Suprapubic skin (tissue), 4 donors: ENCODE data around the gene RSRC2. TPM values are rescaled to one million over a fixed set of nuclear protein-coding genes. Genes with fewer than 3 reads are reported as not detected.
"Not testable (repeated sequence)": the region's sequence is repeated elsewhere in the genome, so short reads cannot be mapped to it uniquely, and the experiment has no call there.

Experiments
- DNase-seq, 2 donors: peaks; one replicate each; pipeline ENCODE4 v3.0.0-alpha.2; 2019; ENCODE audit warnings: low spot score in 2 of 2
- H3K27ac ChIP-seq: fragments of 200-600 bp; sonication (generic); one replicate; pipeline ENCODE4 v1.5.1; 2019
- H3K27me3 ChIP-seq: fragments of 200-600 bp; sonication (generic); one replicate; pipeline ENCODE4 v1.5.1; 2019
- H3K36me3 ChIP-seq: fragments of 200-600 bp; sonication (generic); one replicate; pipeline ENCODE4 v1.5.1; 2019
- H3K4me1 ChIP-seq: fragments of 200-600 bp; sonication (generic); one replicate; pipeline ENCODE4 v1.5.1; 2019
- H3K4me3 ChIP-seq: fragments of 200-600 bp; sonication (generic); one replicate; pipeline ENCODE4 v1.5.1; 2019; ENCODE audit warnings: mild to moderate bottlenecking
- H3K9me3 ChIP-seq: fragments of 200-600 bp; sonication (generic); one replicate; pipeline ENCODE4 v1.5.1; 2019
- EP300 ChIP-seq: sonication (generic); formaldehyde crosslinking; IDR thresholded peaks from one replicate; pipeline ENCODE4 v1.6.1; 2017; ENCODE audit warnings: antibody characterized with exemption
- POLR2A ChIP-seq, 2 donors: fragments of 450-650 bp; IDR thresholded peaks; one replicate each; pipeline ENCODE4 v1.6.1; 2017; ENCODE audit warnings: antibody characterized with exemption in 2 of 2, mild to moderate bottlenecking in 2 of 2, moderate library complexity in 2 of 2
- POLR2AphosphoS5 ChIP-seq, 3 donors: sonication (generic); formaldehyde crosslinking; IDR thresholded peaks; one replicate each; pipeline ENCODE4 v1.6.1; 2017; ENCODE audit warnings: antibody characterized with exemption in 3 of 3
- WGBS: methylation state at CpG from one replicate; pipeline ENCODE4 v1.1.5; 2018; 5-methylcytosine and 5-hydroxymethylcytosine counted together
- total RNA-seq, 4 donors: library from RNA; depleted of rRNA; stranded (reverse); fragments of >200 nt; gene quantifications; one replicate each; pipeline ENCODE4 v1.1.0, GENCODE V29; 2016
- TF ChIP-seq, protein P1 (sequence below), 2 donors: fragments of 200-600 bp in 1 of 2; fragments of 450-650 bp in 1 of 2; sonication (generic) in 1 of 2; IDR thresholded peaks; one replicate each; pipeline ENCODE4 v1.5.1; 2016 to 2019; ENCODE audit warnings: antibody characterized with exemption in 2 of 2, mild to moderate bottlenecking in 1 of 2, moderate library complexity in 1 of 2

The RSRC2 gene
- total RNA-seq, 4 donors from 2014 or later, result 46.7 to 155 (median 53.5) TPM

DNA sequence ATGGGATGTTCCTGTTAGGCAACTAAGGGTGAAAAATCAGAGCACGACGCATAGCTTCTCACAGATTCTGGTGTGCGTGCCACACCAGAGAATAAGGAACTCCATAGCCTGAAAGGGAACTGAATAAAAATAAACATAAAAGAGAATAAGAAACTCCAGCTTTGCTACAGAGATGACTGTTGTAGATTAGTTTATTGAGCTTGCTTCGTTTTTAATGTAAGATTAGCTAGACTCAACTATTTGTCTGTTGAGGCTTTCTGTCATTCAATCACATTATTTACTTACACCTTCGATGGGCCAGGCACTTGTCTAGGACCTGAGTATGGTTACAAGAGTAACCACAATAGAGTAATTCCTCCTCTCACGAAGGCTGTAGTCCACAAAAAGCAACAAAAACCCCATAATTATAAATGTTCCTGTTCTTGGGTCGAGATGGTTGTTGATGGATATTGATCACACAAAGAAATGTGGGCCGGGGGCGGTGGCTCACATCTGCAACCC, 25.2 kb downstream of the RSRC2 start:
- Histone ChIP-seq H3K27me3 (no peaks in the 10 kb centered on the region), H3K4me3 (peak overlapping the region; percentile 63), H3K36me3 (peaks cover 46% of the 10 kb centered on the region), H3K27ac (peak overlapping the region; percentile 95), H3K4me1 (peaks cover 28% of the 10 kb centered on the region), H3K9me3 (no peaks in the 10 kb centered on the region)
- 75% methylated on average over 9 of the region's 9 CpGs for WGBS
- DNase-seq, result no peak
- TF ChIP-seq EP300 (no peak), POLR2AphosphoS5 (IDR thresholded peaks at IDR 0.05) (no peak), POLR2A (IDR thresholded peaks at IDR 0.05) (no peak)
- TF ChIP-seq, protein P1, sequence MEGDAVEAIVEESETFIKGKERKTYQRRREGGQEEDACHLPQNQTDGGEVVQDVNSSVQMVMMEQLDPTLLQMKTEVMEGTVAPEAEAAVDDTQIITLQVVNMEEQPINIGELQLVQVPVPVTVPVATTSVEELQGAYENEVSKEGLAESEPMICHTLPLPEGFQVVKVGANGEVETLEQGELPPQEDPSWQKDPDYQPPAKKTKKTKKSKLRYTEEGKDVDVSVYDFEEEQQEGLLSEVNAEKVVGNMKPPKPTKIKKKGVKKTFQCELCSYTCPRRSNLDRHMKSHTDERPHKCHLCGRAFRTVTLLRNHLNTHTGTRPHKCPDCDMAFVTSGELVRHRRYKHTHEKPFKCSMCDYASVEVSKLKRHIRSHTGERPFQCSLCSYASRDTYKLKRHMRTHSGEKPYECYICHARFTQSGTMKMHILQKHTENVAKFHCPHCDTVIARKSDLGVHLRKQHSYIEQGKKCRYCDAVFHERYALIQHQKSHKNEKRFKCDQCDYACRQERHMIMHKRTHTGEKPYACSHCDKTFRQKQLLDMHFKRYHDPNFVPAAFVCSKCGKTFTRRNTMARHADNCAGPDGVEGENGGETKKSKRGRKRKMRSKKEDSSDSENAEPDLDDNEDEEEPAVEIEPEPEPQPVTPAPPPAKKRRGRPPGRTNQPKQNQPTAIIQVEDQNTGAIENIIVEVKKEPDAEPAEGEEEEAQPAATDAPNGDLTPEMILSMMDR (IDR thresholded peaks at IDR 0.05), result no peak

DNA sequence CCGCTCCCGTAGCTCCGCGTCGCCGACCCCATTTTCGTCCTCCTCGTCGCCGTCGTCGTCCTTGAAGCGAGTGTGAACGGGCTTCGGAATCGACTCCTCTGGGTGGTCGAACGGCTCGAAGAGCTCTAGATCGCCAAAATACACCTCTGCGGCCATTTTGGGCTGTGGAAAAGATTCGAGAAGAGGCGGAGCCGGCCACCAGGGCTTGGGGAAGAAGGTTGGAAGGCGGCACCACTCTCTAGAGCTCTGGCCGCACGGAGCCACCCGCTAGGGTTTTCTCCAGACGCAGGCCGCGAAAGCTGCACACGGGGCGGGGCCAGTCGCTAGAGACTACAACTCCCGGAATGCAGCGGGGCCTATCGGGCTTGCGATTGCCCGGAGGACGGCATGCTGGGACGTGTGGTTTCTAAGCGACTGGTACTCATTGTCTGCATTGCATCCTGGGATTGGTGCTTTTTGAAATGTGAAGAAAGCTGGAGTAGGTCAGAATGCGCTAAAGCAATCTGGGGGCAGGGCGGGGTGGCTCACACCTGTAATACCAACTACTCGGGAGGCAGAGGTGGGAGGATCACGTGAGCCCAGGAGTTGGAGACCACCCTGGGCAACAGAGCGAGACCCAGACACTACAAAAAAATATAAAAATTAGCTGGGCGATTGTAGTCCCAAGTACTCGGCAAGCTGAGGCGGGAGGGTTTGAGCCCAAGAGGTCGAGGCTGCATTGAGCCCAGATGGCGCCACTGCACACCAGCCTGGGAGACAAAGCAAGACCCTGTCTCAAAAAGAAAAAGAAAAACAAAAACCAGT, 25.8 kb downstream of the RSRC2 start, which contains the start of gene ZCCHC8:
ZCCHC8 (minus strand) TSS at position 248 of the 804 bp plus-strand sequence; CDS start at position 156, 92 bp downstream.
- WGBS, result 5% methylated on average over 24 of the region's 52 CpGs

DNA sequence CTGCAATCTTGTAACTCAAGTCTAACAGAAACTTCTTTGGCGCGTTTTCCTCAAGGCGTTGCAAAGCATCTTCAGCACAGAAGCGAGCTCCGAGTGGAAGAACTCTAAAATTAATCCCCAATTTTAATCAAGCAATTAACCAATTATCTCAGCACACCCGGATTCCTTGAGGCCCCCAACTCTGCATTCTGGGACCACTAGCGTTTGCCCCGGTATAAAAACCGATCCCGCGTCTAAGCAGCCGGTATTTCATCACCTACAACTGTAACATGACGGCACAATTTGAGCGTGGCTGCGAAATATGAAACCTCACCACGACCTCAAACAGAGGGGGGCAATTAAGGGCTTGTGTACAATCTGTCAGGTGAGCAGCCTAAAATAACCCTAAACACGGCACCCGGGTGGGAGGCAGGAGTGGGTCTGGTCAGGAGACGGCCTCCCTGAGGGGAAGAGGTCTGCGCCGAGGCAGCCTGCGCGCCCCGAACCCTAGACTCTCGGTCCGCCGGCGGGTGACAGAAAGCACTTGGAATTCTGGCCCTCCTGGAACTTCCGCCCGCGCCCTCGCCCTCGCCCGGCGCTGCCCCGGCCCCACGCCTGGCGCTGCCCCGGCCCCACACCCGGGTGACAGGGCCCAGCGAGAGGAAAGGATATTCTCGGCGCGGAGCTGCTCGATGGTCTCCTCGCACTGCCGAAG, 26.6 kb downstream of the RSRC2 start:
- Histone ChIP-seq H3K9me3 (no peaks in the 10 kb centered on the region), H3K27me3 (no peaks in the 10 kb centered on the region), H3K36me3 (peaks cover 32% of the 10 kb centered on the region), H3K27ac (peak overlapping the region; percentile 95), H3K4me3 (peak overlapping the region; percentile 63), H3K4me1 (peaks cover 28% of the 10 kb centered on the region)
- no peak for TF ChIP-seq POLR2A (IDR thresholded peaks at IDR 0.05)
- TF ChIP-seq, protein P1 (IDR thresholded peaks at IDR 0.05), result no peak
- TF ChIP-seq EP300, result no peak
- TF ChIP-seq POLR2AphosphoS5 (IDR thresholded peaks at IDR 0.05), result no peak
- under 1% methylated on average over 21 of the region's 47 CpGs for WGBS
- DNase-seq, result peak in 1 of 2 donors; percentile 77

More for the DNA sequence above, 25.8 kb downstream of the RSRC2 start, which contains the start of gene ZCCHC8:
- H3K36me3 ChIP-seq, result peaks cover 40% of the 10 kb centered on the region
- no peaks in the 10 kb centered on the region for H3K27me3 ChIP-seq
- peak within 1 kb of the TSS; percentile 63 for H3K4me3 ChIP-seq
- peak within 1 kb of the TSS; percentile 95 for H3K27ac ChIP-seq
- no peaks in the 10 kb centered on the region for H3K9me3 ChIP-seq
- H3K4me1 ChIP-seq, result peaks cover 28% of the 10 kb centered on the region
- TF ChIP-seq, protein P1 (IDR thresholded peaks at IDR 0.05), result no peak
- TF ChIP-seq POLR2A (IDR thresholded peaks at IDR 0.05), result peak in 1 of 2 donors; percentile 92
- TF ChIP-seq POLR2AphosphoS5 (IDR thresholded peaks at IDR 0.05), result peak in 1 of 3 donors; percentile 86
- no peak for TF ChIP-seq EP300
- DNase-seq, result peak; percentile 97 to 98

DNA sequence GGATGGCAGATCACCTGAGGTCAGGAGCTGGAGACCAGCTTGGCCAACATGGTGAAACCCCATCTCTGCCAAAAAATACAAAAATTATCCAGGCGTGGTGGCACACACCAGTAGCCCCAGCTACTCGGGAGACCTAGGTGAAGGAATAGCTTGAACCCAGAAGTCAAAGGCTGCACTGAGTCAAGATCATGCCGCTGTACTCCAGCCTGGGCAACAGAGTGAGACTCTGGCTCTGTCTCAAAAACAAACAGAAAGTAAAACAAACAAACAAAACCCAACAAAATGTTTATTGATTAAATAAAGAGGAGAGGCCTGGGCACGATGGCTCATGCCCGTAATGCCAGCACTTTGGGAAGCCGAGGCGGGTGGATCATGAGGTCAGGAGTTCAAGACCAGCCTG, 31.5 kb downstream of the RSRC2 start:
- H3K27ac ChIP-seq, result no peak overlapping the region
- peaks cover 35% of the 10 kb centered on the region for H3K36me3 ChIP-seq
- H3K9me3 ChIP-seq, result no peaks in the 10 kb centered on the region
- WGBS, result 78% methylated on average over 7 of the region's 7 CpGs
- H3K27me3 ChIP-seq, result no peaks in the 10 kb centered on the region
- no peak for DNase-seq
- peaks cover 22% of the 10 kb centered on the region for H3K4me1 ChIP-seq
- H3K4me3 ChIP-seq, result no peak overlapping the region
- TF ChIP-seq POLR2AphosphoS5 (IDR thresholded peaks at IDR 0.05) (no peak), POLR2A (IDR thresholded peaks at IDR 0.05) (no peak), EP300 (no peak)
- TF ChIP-seq, protein P1 (IDR thresholded peaks at IDR 0.05), result no peak

DNA sequence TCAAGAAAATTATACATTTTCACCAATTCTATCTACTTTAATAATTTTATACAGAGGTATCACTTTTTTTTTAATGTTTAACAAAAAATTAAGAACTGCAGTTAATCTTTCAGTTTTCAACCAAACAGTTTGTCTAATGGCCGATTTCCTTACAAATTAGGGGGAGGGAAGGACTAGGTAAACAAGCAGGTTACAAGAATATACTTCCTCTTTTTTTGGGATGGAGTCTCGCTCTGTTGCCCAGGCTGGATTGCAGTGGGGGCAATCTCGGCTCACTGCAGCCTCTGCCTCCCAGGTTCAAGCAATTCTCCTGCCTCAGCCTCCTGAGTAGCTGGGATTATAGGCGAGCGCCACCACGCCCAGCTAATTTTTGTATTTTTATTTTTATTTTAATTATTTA, 33.5 kb downstream of the RSRC2 start:
- H3K27me3 ChIP-seq, DNase-seq, H3K4me3 ChIP-seq, H3K4me1 ChIP-seq, H3K27ac ChIP-seq, H3K9me3 ChIP-seq: not testable (repeated sequence)
- H3K36me3 ChIP-seq, result peaks cover 56% of the 10 kb centered on the region
- WGBS, result 96% methylated on average over 6 of the region's 6 CpGs
